Tibial nerve (tissue), 4 donors: ENCODE results near the gene CADPS.

Experiments
- CTCF ChIP-seq, 5 experiments: fragments of 200-600 bp in 3 of 5; fragments of 450-650 bp in 2 of 5; sonication (generic) in 3 of 5; IDR thresholded peaks; one replicate each; pipeline ENCODE4 v1.5.1; 2016 to 2019; ENCODE audit warnings: antibody characterized with exemption in 5 of 5, mild to moderate bottlenecking in 3 of 5, moderate library complexity in 2 of 5
- EP300 ChIP-seq, 2 donors: sonication (generic); formaldehyde crosslinking; IDR thresholded peaks; one replicate each; pipeline ENCODE4 v1.6.1; 2017; ENCODE audit warnings: antibody characterized with exemption in 2 of 2, mild to moderate bottlenecking in 1 of 2

- TF ChIP-seq CTCF (IDR thresholded peaks at IDR 0.05) (no peak), EP300 (IDR thresholded peaks at IDR 0.05) (no peak)
These were observed 347.7 kb downstream of the CADPS start for GRCh38 chr3:62527474-62527873.
